Dermis microvascular lymphatic vessel endothelial cell (primary cell): ENCODE data around the gene COL13A1. TPM values are rescaled to one million over a fixed set of nuclear protein-coding genes. Genes with fewer than 3 reads are reported as not detected.
A peak's percentile ranks its signal among the peaks of the same experiment; 100 is the strongest.

Experiments
- DNase-seq, 2 donors: peaks; one replicate each; pipeline versions ENCODE4 v3.0.0 to v3.0.0-alpha.2; 2010; ENCODE audit warnings: low read depth in 2 of 2
- total RNA-seq: library from RNA; depleted of rRNA; stranded (reverse); fragments of >200 nt; gene quantifications from 2 replicates; pipeline ENCODE4 v1.2.1, GENCODE V29; 2014

Gene COL13A1
- total RNA-seq, 1 donor from 2014 or later, result 4.7 TPM

- peak; percentile 21 to 76 for DNase-seq
Observed at GRCh38 chr10:69944761-69945160, 143.1 kb downstream of the COL13A1 start.

GRCh38 chr10:69948261-69948660 is 146.6 kb downstream of the COL13A1 start:
- DNase-seq, result no peak

- DNase-seq, result no peak
Observed at GRCh38 chr10:69949770-69950169, 148.1 kb downstream of the COL13A1 start.

- DNase-seq, result no peak
Observed at GRCh38 chr10:69951658-69952057, 150.0 kb downstream of the COL13A1 start.

- no peak for DNase-seq
Observed at GRCh38 chr10:69952069-69952800, 150.5 kb downstream of the COL13A1 start.

GRCh38 chr10:69952821-69953221 is 151.1 kb downstream of the COL13A1 start:
- no peak for DNase-seq

GRCh38 chr10:69953851-69954250 is 152.1 kb downstream of the COL13A1 start:
- DNase-seq, result no peak

- no peak for DNase-seq
Observed at GRCh38 chr10:69955211-69955805, 153.6 kb downstream of the COL13A1 start.

GRCh38 chr10:69955897-69956740 is 154.4 kb downstream of the COL13A1 start:
- no peak for DNase-seq

GRCh38 chr10:69956741-69957230 is 155.1 kb downstream of the COL13A1 start:
- no peak for DNase-seq

GRCh38 chr10:69957241-69957885 is 155.7 kb downstream of the COL13A1 start:
- DNase-seq, result no peak

GRCh38 chr10:69957886-69958555 is 156.3 kb downstream of the COL13A1 start:
- peak; percentile 33 to 67 for DNase-seq

GRCh38 chr10:69958556-69958902 is 156.8 kb downstream of the COL13A1 start:
- DNase-seq, result no peak

- no peak for DNase-seq
Observed at GRCh38 chr10:69959911-69960310, 158.2 kb downstream of the COL13A1 start.

- no peak for DNase-seq
Observed at GRCh38 chr10:69960606-69960987, 158.9 kb downstream of the COL13A1 start.

GRCh38 chr10:69960988-69961880 is 159.5 kb downstream of the COL13A1 start:
- no peak for DNase-seq

GRCh38 chr10:69961881-69962745 is 160.4 kb downstream of the COL13A1 start:
- DNase-seq, result no peak

- DNase-seq, result no peak
Observed at GRCh38 chr10:69962746-69963135, 161.0 kb downstream of the COL13A1 start.

- no peak for DNase-seq
Observed at GRCh38 chr10:69963178-69963834, 161.6 kb downstream of the COL13A1 start.
